A673 (cell line): ENCODE results near the gene ERVFRD-1. TPM values are rescaled to one million over a fixed set of nuclear protein-coding genes. Genes with fewer than 3 reads are reported as not detected.

ENCODE experiments used
- BruUV-seq: library from RNA; stranded (reverse); fragments of 400-500 nt; replicated peaks from 2 replicates; lab custom pipeline; 2021; lab: Mats Ljungman, UMichigan
- CTCF ChIA-PET: fragments of 300-600 bp; sonication (Branson Sonifier 250); formaldehyde crosslinking; loops from one replicate; lab custom pipeline; 2022; ENCODE audit warnings: antibody characterized with exemption; lab: Charles Lee
- POLR2A ChIA-PET: fragments of 300-600 bp; sonication (Branson Sonifier 250); formaldehyde crosslinking; loops from one replicate; lab custom pipeline; 2022; ENCODE audit warnings: antibody characterized with exemption; ENCODE audit not compliant: low non-redundant PET; lab: Charles Lee
- DNase-seq: peaks from one replicate; pipeline ENCODE4 v3.0.0-alpha.2; 2015; ENCODE audit warnings: low spot score
- H3K27ac ChIP-seq: fragments of 200-600 bp; sonication (generic); 2 replicates; pipeline ENCODE4 v1.5.1; 2016; ENCODE audit warnings: mixed run types, low read depth, mild to moderate bottlenecking, mixed read lengths, antibody characterized with exemption, low read length; ENCODE audit not compliant: poor library complexity, severe bottlenecking
- H3K27me3 ChIP-seq: fragments of 200-600 bp; sonication (generic); replicated peaks from 2 replicates; pipeline ENCODE4 v1.6.1; 2017; ENCODE audit warnings: mixed run types, low read depth, mild to moderate bottlenecking, mixed read lengths, antibody characterized with exemption, low read length; ENCODE audit not compliant: insufficient read depth, poor library complexity
- H3K36me3 ChIP-seq: fragments of 200-600 bp; sonication (generic); 2 replicates; pipeline ENCODE4 v1.6.1; 2016; ENCODE audit warnings: mixed run types, mild to moderate bottlenecking, mixed read lengths, antibody characterized with exemption, low read length; ENCODE audit not compliant: insufficient read depth, poor library complexity, severe bottlenecking
- H3K4me1 ChIP-seq: fragments of 200-600 bp; sonication (generic); 2 replicates; pipeline ENCODE4 v1.6.1; 2017; ENCODE audit warnings: mixed run types, mild to moderate bottlenecking, mixed read lengths, antibody characterized with exemption, low read length; ENCODE audit not compliant: insufficient read depth, poor library complexity, severe bottlenecking
- H3K4me3 ChIP-seq: fragments of 200-600 bp; sonication (generic); 2 replicates; pipeline ENCODE4 v1.5.1; 2016; ENCODE audit warnings: low read depth, mixed run types, mild to moderate bottlenecking, mixed read lengths, low read length; ENCODE audit not compliant: poor library complexity, severe bottlenecking
- H3K9me3 ChIP-seq: fragments of 200-600 bp; sonication (generic); 2 replicates; pipeline ENCODE4 v1.6.1; 2016; ENCODE audit warnings: mixed run types, low read depth, mild to moderate bottlenecking, mixed read lengths, antibody characterized with exemption, low read length; ENCODE audit not compliant: poor library complexity, severe bottlenecking
- EZH2 ChIP-seq: fragments of 200-600 bp; sonication (generic); IDR thresholded peaks from 2 replicates; pipeline ENCODE4 v1.6.1; 2017; ENCODE audit warnings: borderline replicate concordance, low read depth, mild to moderate bottlenecking, mixed read lengths, antibody characterized with exemption, low read length; ENCODE audit not compliant: poor library complexity, severe bottlenecking
- intact Hi-C: fragments of 100-400 bp; cut with micrococcal nuclease; formaldehyde crosslinking; loops from one replicate; pipeline ENCODE4 v1.10.0; 2022; ENCODE audit not compliant: unreplicated experiment
- total RNA-seq: library from RNA; stranded (reverse); gene quantifications from 2 replicates; pipeline ENCODE4 v1.2.3, GENCODE V29; 2021
- TF ChIP-seq, protein P1 (sequence below): fragments of 300-800, 200-600 bp; sonication (generic); conservative IDR thresholded peaks from 2 replicates; pipeline ENCODE4 v1.5.1; 2017; ENCODE audit warnings: low read depth, mild to moderate bottlenecking, antibody characterized with exemption, low read length, moderate library complexity, mixed read lengths

The ERVFRD-1 gene
- total RNA-seq, 1 experiment from 2014 or later: 0.11 TPM

DNA sequence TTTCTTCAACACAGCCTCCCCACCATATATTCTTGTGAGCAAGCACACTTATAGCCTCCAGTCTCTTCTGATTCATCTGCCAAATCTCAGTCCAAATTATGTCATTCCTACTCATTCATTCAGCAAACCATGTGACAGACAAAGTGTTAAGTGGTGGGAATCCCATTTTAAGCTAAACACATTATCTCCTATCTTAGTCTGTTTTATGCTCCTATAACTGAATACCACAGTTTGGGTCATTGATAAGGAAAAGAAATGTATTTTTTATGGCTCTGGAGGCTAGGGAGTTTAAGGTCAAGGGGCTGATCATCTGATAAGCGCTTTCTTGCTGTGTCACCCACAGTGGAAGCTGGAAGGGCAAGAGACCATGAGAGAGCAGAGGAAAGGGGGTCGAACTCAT lies 41.8 kb downstream of the ERVFRD-1 start:
- BruUV-seq: no TSS peak
- H3K27ac ChIP-seq: no peak overlapping the region
- DNase-seq: no peak
- H3K27me3 ChIP-seq: no peaks in the 10 kb centered on the region
- ChIA-PET POLR2A (no interaction called here), CTCF (interaction anchor here (0.7 to 3.1 kb wide), 3 partner anchors 8 to 115 kb away, joined by 3 to 61 read pairs (median 6); no protein-coding TSS in a partner anchor)
- H3K4me3 ChIP-seq: no peak overlapping the region
- no peak for TF ChIP-seq EZH2
- TF ChIP-seq, protein P1, sequence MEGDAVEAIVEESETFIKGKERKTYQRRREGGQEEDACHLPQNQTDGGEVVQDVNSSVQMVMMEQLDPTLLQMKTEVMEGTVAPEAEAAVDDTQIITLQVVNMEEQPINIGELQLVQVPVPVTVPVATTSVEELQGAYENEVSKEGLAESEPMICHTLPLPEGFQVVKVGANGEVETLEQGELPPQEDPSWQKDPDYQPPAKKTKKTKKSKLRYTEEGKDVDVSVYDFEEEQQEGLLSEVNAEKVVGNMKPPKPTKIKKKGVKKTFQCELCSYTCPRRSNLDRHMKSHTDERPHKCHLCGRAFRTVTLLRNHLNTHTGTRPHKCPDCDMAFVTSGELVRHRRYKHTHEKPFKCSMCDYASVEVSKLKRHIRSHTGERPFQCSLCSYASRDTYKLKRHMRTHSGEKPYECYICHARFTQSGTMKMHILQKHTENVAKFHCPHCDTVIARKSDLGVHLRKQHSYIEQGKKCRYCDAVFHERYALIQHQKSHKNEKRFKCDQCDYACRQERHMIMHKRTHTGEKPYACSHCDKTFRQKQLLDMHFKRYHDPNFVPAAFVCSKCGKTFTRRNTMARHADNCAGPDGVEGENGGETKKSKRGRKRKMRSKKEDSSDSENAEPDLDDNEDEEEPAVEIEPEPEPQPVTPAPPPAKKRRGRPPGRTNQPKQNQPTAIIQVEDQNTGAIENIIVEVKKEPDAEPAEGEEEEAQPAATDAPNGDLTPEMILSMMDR: no peak
- H3K4me1 ChIP-seq: no peaks in the 10 kb centered on the region
- no peaks in the 10 kb centered on the region for H3K9me3 ChIP-seq
- intact Hi-C loops: loop anchor here (1.0 to 5.0 kb wide), 2 partner anchors 115 to 592 kb away; no protein-coding TSS in a partner anchor
- no peaks in the 10 kb centered on the region for H3K36me3 ChIP-seq

- Histone ChIP-seq H3K4me3 (no peak overlapping the region), H3K27me3 (no peaks in the 10 kb centered on the region), H3K9me3 (no peaks in the 10 kb centered on the region), H3K4me1 (no peaks in the 10 kb centered on the region), H3K36me3 (no peaks in the 10 kb centered on the region), H3K27ac (no peak overlapping the region)
- DNase-seq: no peak
- no TSS peak for BruUV-seq
- no peak for TF ChIP-seq EZH2
- TF ChIP-seq, protein P1: no peak
- CTCF ChIA-PET: interaction anchor here (1.2 kb wide), 1 partner anchor 113 kb away, joined by 4 read pairs; no protein-coding TSS in a partner anchor
- POLR2A ChIA-PET: no interaction called here
- intact Hi-C loops: loop anchor here (5.0 kb wide), 1 partner anchor 590 kb away; no protein-coding TSS in a partner anchor
Observed at GRCh38 chr6:11067348-11067747, 44.2 kb downstream of the ERVFRD-1 start.

GRCh38 chr6:11066505-11067347 lies 44.8 kb downstream of the ERVFRD-1 start:
- TF ChIP-seq, protein P1: no peak
- TF ChIP-seq EZH2: no peak
- Histone ChIP-seq H3K4me1 (no peaks in the 10 kb centered on the region), H3K27ac (no peak overlapping the region), H3K4me3 (no peak overlapping the region), H3K9me3 (no peaks in the 10 kb centered on the region), H3K36me3 (no peaks in the 10 kb centered on the region), H3K27me3 (no peaks in the 10 kb centered on the region)
- POLR2A ChIA-PET: no interaction called here
- DNase-seq: no peak
- CTCF ChIA-PET: interaction anchor here (1.2 kb wide), 1 partner anchor 112 kb away, joined by 4 read pairs; no protein-coding TSS in a partner anchor
- intact Hi-C loops: loop anchor here (5.0 kb wide), 1 partner anchor 589 kb away; no protein-coding TSS in a partner anchor
- no TSS peak for BruUV-seq
